CD4-positive, alpha-beta T cell (primary cell): ENCODE measurements around the gene PSMD11. TPM values are rescaled to one million over a fixed set of nuclear protein-coding genes. Genes with fewer than 3 reads are reported as not detected.
"Not testable (repeated sequence)": the region's sequence is repeated elsewhere in the genome, so short reads cannot be mapped to it uniquely, and the experiment has no call there.

Experiments used
- ATAC-seq: fragments of 200-7000 bp; cut with Tn5 transposase; one replicate; pipeline ENCODE4 v1.10.0; 2022; ENCODE audit warnings: mild to moderate bottlenecking; ENCODE audit not compliant: poor library complexity
- CTCF ChIA-PET: fragments of 350-600 bp; sonication (Branson Sonifier 250); formaldehyde crosslinking; loops from one replicate; lab custom pipeline; 2021; ENCODE audit warnings: antibody characterized with exemption, inconsistent platforms; lab: Charles Lee
- POLR2A ChIA-PET: fragments of 350-600 bp; sonication (Branson Sonifier 250); formaldehyde crosslinking; loops from one replicate; lab custom pipeline; 2021; ENCODE audit warnings: antibody characterized with exemption, inconsistent platforms; lab: Charles Lee
- DNase-seq, 14 experiments: peaks; one replicate each; pipeline ENCODE4 v3.0.0-alpha.2; 2013 to 2020; ENCODE audit warnings: mixed read lengths in 2 of 14
- H3K27ac ChIP-seq, 2 donors: one replicate each; pipeline versions ENCODE4 v1.5.1 to v1.7.0; 2013; ENCODE audit warnings: low read length in 2 of 2, low read depth in 1 of 2, mild to moderate bottlenecking in 1 of 2
- H3K27me3 ChIP-seq, 2 experiments: 1 replicate in 1 of 2; 2 replicates in 1 of 2; pipeline versions ENCODE4 v1.6.1 to v1.7.0; 2013; ENCODE audit warnings: low read length in 2 of 2, control low read depth in 1 of 2, mild to moderate bottlenecking in 1 of 2, moderate library complexity in 1 of 2; ENCODE audit not compliant: insufficient read depth in 2 of 2, control insufficient read depth in 1 of 2
- H3K36me3 ChIP-seq: one replicate; pipeline ENCODE4 v1.6.1; 2013; ENCODE audit warnings: low read length, control low read depth; ENCODE audit not compliant: insufficient read depth
- H3K4me1 ChIP-seq: one replicate; pipeline ENCODE4 v1.6.1; 2013; ENCODE audit warnings: low read length, control low read depth; ENCODE audit not compliant: insufficient read depth
- H3K4me3 ChIP-seq: one replicate; pipeline ENCODE4 v1.5.1; 2013; ENCODE audit warnings: mild to moderate bottlenecking, low read length, moderate library complexity
- H3K9me3 ChIP-seq, 2 experiments: 1 replicate in 1 of 2; 2 replicates in 1 of 2; pipeline versions ENCODE4 v1.6.1 to v1.7.0; 2013; ENCODE audit warnings: low read length in 2 of 2, mild to moderate bottlenecking in 2 of 2, control low read depth in 1 of 2, moderate library complexity in 1 of 2; ENCODE audit not compliant: control insufficient read depth in 1 of 2, insufficient read depth in 1 of 2
- H3K27ac Mint-ChIP-seq: one replicate; pipeline ENCODE4 v1.8.0; 2020; ENCODE audit warnings: mixed read lengths
- H3K27me3 Mint-ChIP-seq: one replicate; pipeline ENCODE4 v1.8.0; 2021; ENCODE audit warnings: mixed read lengths
- H3K36me3 Mint-ChIP-seq: one replicate; pipeline ENCODE4 v1.8.0; 2021; ENCODE audit warnings: low read depth, mixed read lengths
- H3K4me1 Mint-ChIP-seq: one replicate; pipeline ENCODE4 v1.8.0; 2021; ENCODE audit warnings: low read depth, mixed read lengths
- H3K4me3 Mint-ChIP-seq: one replicate; pipeline ENCODE4 v1.8.0; 2020; ENCODE audit warnings: mild to moderate bottlenecking, mixed read lengths
- H3K9me3 Mint-ChIP-seq: one replicate; pipeline ENCODE4 v1.8.0; 2020; ENCODE audit warnings: mixed read lengths
- intact Hi-C, 2 experiments: fragments of 100-400 bp; cut with DNase I in 1 of 2; cut with micrococcal nuclease in 1 of 2; formaldehyde crosslinking; loops; one replicate each; pipeline versions ENCODE4 v1.15.1 to v1.9.0; 2023 to 2025; cut with DNase I, micrococcal nuclease
- total RNA-seq, 174 experiments: library from RNA in 2 of 174; stranded (reverse) in 2 of 174; gene quantifications; one replicate each; pipeline ENCODE4 v1.2.3 and lab custom pipeline; 2021 to 2026
- TF ChIP-seq, protein P1 (sequence below): fragments of 200-600 bp; IDR thresholded peaks from one replicate; pipeline ENCODE4 v1.8.0; 2022; ENCODE audit warnings: antibody characterized with exemption, mild to moderate bottlenecking

The PSMD11 gene
- total RNA-seq, 2 experiments from 2014 or later: 67.6 to 68.7 TPM

GRCh38 chr17:32449963-32450362, 5.7 kb downstream of the PSMD11 start:
- intact Hi-C loops: loop anchor here in 1 of 2 experiments (5.0 to 10.0 kb wide), 2 partner anchors 427 to 515 kb away; partner anchors contain the start of genes MYO1D and SUZ12
- ATAC-seq (no peak), DNase-seq (no peak)
- TF ChIP-seq, protein P1, sequence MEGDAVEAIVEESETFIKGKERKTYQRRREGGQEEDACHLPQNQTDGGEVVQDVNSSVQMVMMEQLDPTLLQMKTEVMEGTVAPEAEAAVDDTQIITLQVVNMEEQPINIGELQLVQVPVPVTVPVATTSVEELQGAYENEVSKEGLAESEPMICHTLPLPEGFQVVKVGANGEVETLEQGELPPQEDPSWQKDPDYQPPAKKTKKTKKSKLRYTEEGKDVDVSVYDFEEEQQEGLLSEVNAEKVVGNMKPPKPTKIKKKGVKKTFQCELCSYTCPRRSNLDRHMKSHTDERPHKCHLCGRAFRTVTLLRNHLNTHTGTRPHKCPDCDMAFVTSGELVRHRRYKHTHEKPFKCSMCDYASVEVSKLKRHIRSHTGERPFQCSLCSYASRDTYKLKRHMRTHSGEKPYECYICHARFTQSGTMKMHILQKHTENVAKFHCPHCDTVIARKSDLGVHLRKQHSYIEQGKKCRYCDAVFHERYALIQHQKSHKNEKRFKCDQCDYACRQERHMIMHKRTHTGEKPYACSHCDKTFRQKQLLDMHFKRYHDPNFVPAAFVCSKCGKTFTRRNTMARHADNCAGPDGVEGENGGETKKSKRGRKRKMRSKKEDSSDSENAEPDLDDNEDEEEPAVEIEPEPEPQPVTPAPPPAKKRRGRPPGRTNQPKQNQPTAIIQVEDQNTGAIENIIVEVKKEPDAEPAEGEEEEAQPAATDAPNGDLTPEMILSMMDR: no peak
- Histone ChIP-seq H3K4me3 (no peak overlapping the region), H3K36me3 (peaks cover 70% of the 10 kb centered on the region), H3K9me3 (no peaks in the 10 kb centered on the region), H3K4me1 (peaks cover 8% of the 10 kb centered on the region), H3K27ac (no peak overlapping the region), H3K27me3 (no peaks in the 10 kb centered on the region)
- H3K36me3 Mint-ChIP-seq: peaks cover 90% of the 10 kb centered on the region
- no peaks in the 10 kb centered on the region for H3K27me3 Mint-ChIP-seq
- ChIA-PET POLR2A (interaction anchor here (1.0 kb wide), 1 partner anchor 37 kb away, joined by 3 read pairs; the partner anchor contains the start of gene CDK5R1), CTCF (interaction anchor here (2.5 kb wide), 1 partner anchor 12 kb away, joined by 10 read pairs; no protein-coding TSS in a partner anchor)
- no peaks in the 10 kb centered on the region for H3K9me3 Mint-ChIP-seq
- H3K4me1 Mint-ChIP-seq: peaks cover 58% of the 10 kb centered on the region
- no peak overlapping the region for H3K4me3 Mint-ChIP-seq
- no peak overlapping the region for H3K27ac Mint-ChIP-seq

DNA sequence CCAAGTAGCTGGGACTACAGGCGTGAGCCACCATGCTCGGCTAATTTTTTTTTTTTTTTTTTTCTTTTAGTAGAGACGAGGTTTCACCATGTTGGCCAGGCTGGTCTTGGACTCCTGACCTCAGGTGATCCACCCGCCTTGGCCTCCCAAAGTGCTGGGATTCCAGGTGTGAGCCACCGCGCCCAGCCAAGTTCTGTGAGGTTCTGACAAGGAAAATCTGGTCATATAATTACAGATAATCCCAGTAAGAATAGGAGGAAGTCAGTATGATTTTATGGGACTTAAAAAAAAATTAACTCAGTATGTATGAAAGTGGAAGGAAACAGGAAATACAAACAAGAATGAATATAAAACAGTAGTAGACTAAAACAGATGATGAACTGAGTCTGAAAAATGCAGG, 6.1 kb downstream of the PSMD11 start:
- H3K27me3 ChIP-seq, H3K27ac Mint-ChIP-seq, H3K4me3 Mint-ChIP-seq, DNase-seq, POLR2A ChIA-PET, H3K4me1 ChIP-seq, H3K9me3 Mint-ChIP-seq, ATAC-seq, H3K27me3 Mint-ChIP-seq, H3K9me3 ChIP-seq, H3K4me3 ChIP-seq, CTCF ChIA-PET, H3K27ac ChIP-seq, intact Hi-C loops: not testable (repeated sequence)
- H3K36me3 ChIP-seq: peaks cover 75% of the 10 kb centered on the region
- H3K4me1 Mint-ChIP-seq: peaks cover 58% of the 10 kb centered on the region
- H3K36me3 Mint-ChIP-seq: peaks cover 90% of the 10 kb centered on the region

- ChIA-PET CTCF (no interaction called here), POLR2A (no interaction called here)
- no peaks in the 10 kb centered on the region for H3K4me1 ChIP-seq
- no peaks in the 10 kb centered on the region for H3K27me3 Mint-ChIP-seq
- TF ChIP-seq, protein P1: no peak
- intact Hi-C loops: no loop called here
- H3K27ac ChIP-seq: no peak overlapping the region
- H3K4me3 ChIP-seq: no peak overlapping the region
- no peaks in the 10 kb centered on the region for H3K9me3 Mint-ChIP-seq
- no peak overlapping the region for H3K27ac Mint-ChIP-seq
- H3K27me3 ChIP-seq: no peaks in the 10 kb centered on the region
- H3K36me3 Mint-ChIP-seq: peaks cover 87% of the 10 kb centered on the region
- DNase-seq (no peak), ATAC-seq (no peak)
- peaks cover 77% of the 10 kb centered on the region for H3K36me3 ChIP-seq
- H3K4me1 Mint-ChIP-seq: peaks cover 45% of the 10 kb centered on the region
- no peaks in the 10 kb centered on the region for H3K9me3 ChIP-seq
- H3K4me3 Mint-ChIP-seq: no peak overlapping the region
Measured at GRCh38 chr17:32451879-32452278, 7.6 kb downstream of the PSMD11 start.

DNA sequence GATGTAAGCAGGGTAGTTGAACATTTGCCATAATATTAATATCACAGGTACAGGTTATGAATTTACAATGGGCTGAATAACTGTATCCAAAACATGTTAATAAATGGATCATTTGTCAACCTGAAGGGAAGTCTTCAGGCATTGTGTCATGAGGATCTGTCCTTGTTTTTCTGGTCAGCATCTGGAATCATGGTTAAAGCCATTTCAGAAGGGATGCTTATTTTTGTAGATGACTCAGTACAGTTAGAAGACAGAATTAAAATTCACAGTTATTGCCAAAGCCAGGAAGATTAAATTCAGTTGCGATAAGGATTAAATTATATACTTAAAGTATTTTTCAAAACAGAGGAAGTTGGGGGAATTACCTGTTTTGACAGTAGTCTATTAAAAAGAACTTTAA, 8.0 kb downstream of the PSMD11 start:
- no peaks in the 10 kb centered on the region for H3K27me3 Mint-ChIP-seq
- no peak overlapping the region for H3K4me3 Mint-ChIP-seq
- Histone ChIP-seq H3K4me3 (no peak overlapping the region), H3K9me3 (no peaks in the 10 kb centered on the region), H3K27ac (no peak overlapping the region), H3K27me3 (no peaks in the 10 kb centered on the region), H3K4me1 (no peaks in the 10 kb centered on the region), H3K36me3 (peaks cover 80% of the 10 kb centered on the region)
- DNase-seq: no peak
- H3K9me3 Mint-ChIP-seq: no peaks in the 10 kb centered on the region
- ChIA-PET POLR2A (interaction anchor here (3.0 kb wide), 1 partner anchor 8 kb away, joined by 10 read pairs; the partner anchor contains the start of gene PSMD11), CTCF (no interaction called here)
- ATAC-seq: no peak
- no peak overlapping the region for H3K27ac Mint-ChIP-seq
- intact Hi-C loops: no loop called here
- TF ChIP-seq, protein P1: no peak
- peaks cover 44% of the 10 kb centered on the region for H3K4me1 Mint-ChIP-seq
- H3K36me3 Mint-ChIP-seq: peaks cover 87% of the 10 kb centered on the region
